IMR-90 (cell line): ENCODE measurements around the gene SPACA6. TPM values are rescaled to one million over a fixed set of nuclear protein-coding genes. Genes with fewer than 3 reads are reported as not detected.

ENCODE experiments used
- ATAC-seq: fragments of 200-7000 bp; cut with Tn5 transposase; 2 replicates; pipeline ENCODE4 v1.9.1; 2020; ENCODE audit warnings: low read depth, mild to moderate bottlenecking, moderate library complexity
- BruUV-seq: library from RNA; stranded (reverse); fragments of 400-500 nt; replicated peaks from 2 replicates; lab custom pipeline; 2021; lab: Mats Ljungman, UMichigan
- CTCF ChIA-PET: fragments of 300-600 bp; formaldehyde crosslinking; extraction: SDS; loops from one replicate; lab custom pipeline; 2021; ENCODE audit warnings: antibody characterized with exemption; lab: Yijun Ruan, JAX
- POLR2A ChIA-PET: fragments of 300-600 bp; sonication (Branson Sonifier 250); formaldehyde crosslinking; loops from one replicate; lab custom pipeline; 2022; ENCODE audit warnings: antibody characterized with exemption; ENCODE audit not compliant: unreplicated experiment; lab: Charles Lee
- DNase-seq: peaks from one replicate; pipeline ENCODE4 v3.0.0; 2013
- H2AFZ ChIP-seq: replicated peaks from 2 replicates; pipeline ENCODE3; 2013; ENCODE audit warnings: low read length, mild to moderate bottlenecking; ENCODE audit not compliant: poor library complexity
- H2AK5ac ChIP-seq: 2 replicates; pipeline ENCODE4 v1.6.1; 2013; ENCODE audit warnings: low read depth, low read length, inconsistent platforms
- H2AK9ac ChIP-seq: replicated peaks from 2 replicates; pipeline ENCODE3; 2013; ENCODE audit warnings: mild to moderate bottlenecking, low read depth, low read length, moderate library complexity; ENCODE audit not compliant: poor library complexity
- H2BK120ac ChIP-seq: 2 replicates; pipeline ENCODE4 v1.6.1; 2013; ENCODE audit warnings: low read depth, low read length, inconsistent platforms
- H2BK15ac ChIP-seq: 3 replicates; pipeline ENCODE4 v1.6.1; 2013; ENCODE audit warnings: low read depth, low read length, inconsistent platforms
- H2BK20ac ChIP-seq: 2 replicates; pipeline ENCODE4 v1.6.1; 2013; ENCODE audit warnings: low read depth, mild to moderate bottlenecking, inconsistent platforms, low read length, moderate library complexity
- H2BK5ac ChIP-seq: 2 replicates; pipeline ENCODE4 v1.6.1; 2013; ENCODE audit warnings: mild to moderate bottlenecking, low read depth, low read length, inconsistent platforms; ENCODE audit not compliant: poor library complexity, severe bottlenecking
- H3K14ac ChIP-seq: replicated peaks from 2 replicates; pipeline ENCODE4 v1.6.1; 2013; ENCODE audit warnings: low read depth, low read length, inconsistent platforms
- H3K18ac ChIP-seq: 2 replicates; pipeline ENCODE4 v1.6.1; 2013; ENCODE audit warnings: low read depth, low read length, control low read depth
- H3K23ac ChIP-seq: 2 replicates; pipeline ENCODE4 v1.6.1; 2013; ENCODE audit warnings: low read depth, low read length, inconsistent platforms
- H3K27ac ChIP-seq: 2 replicates; pipeline ENCODE4 v1.5.1; 2013; ENCODE audit warnings: mild to moderate bottlenecking, control low read depth, low read length; ENCODE audit not compliant: insufficient read depth
- H3K27me3 ChIP-seq: 2 replicates; pipeline ENCODE4 v1.6.1; 2013; ENCODE audit warnings: low read length; ENCODE audit not compliant: control insufficient read depth, insufficient read depth
- H3K36me3 ChIP-seq: 2 replicates; pipeline ENCODE4 v1.6.1; 2013; ENCODE audit warnings: low read length, mixed read lengths; ENCODE audit not compliant: control insufficient read depth, insufficient read depth
- H3K4ac ChIP-seq: 2 replicates; pipeline ENCODE4 v1.6.1; 2013; ENCODE audit warnings: low read depth, low read length, inconsistent platforms
- H3K4me1 ChIP-seq: 2 replicates; pipeline ENCODE4 v1.6.1; 2013; ENCODE audit warnings: low read length, mixed read lengths; ENCODE audit not compliant: control insufficient read depth, insufficient read depth
- H3K4me2 ChIP-seq: 2 replicates; pipeline ENCODE4 v1.6.1; 2013; ENCODE audit warnings: low read depth, mild to moderate bottlenecking, control low read depth, low read length, moderate library complexity
- H3K4me3 ChIP-seq: 2 replicates; pipeline ENCODE4 v1.5.1; 2013; ENCODE audit warnings: low read depth, mild to moderate bottlenecking, control low read depth, low read length, moderate library complexity; ENCODE audit not compliant: insufficient read depth
- H3K56ac ChIP-seq: 2 replicates; pipeline ENCODE4 v1.6.1; 2013; ENCODE audit warnings: low read length, inconsistent platforms; ENCODE audit not compliant: insufficient read depth; ENCODE audit errors: extremely low read depth
- H3K79me1 ChIP-seq, 2 experiments: 2 replicates each; pipeline ENCODE4 v1.6.1; 2013; ENCODE audit warnings: low read length in 2 of 2, inconsistent platforms in 1 of 2, low read depth in 1 of 2
- H3K9ac ChIP-seq: 2 replicates; pipeline ENCODE4 v1.6.1; 2013; ENCODE audit warnings: low read depth, low read length, control low read depth
- H3K9me1 ChIP-seq: 2 replicates; pipeline ENCODE4 v1.6.1; 2013; ENCODE audit warnings: low read length, inconsistent platforms; ENCODE audit not compliant: insufficient read depth
- H3K9me3 ChIP-seq: 2 replicates; pipeline ENCODE4 v1.6.1; 2013; ENCODE audit warnings: low read length; ENCODE audit not compliant: control insufficient read depth, insufficient read depth
- H4K20me1 ChIP-seq: 2 replicates; pipeline ENCODE4 v1.6.1; 2013; ENCODE audit warnings: low read length, inconsistent platforms; ENCODE audit not compliant: insufficient read depth
- H4K5ac ChIP-seq: 2 replicates; pipeline ENCODE4 v1.6.1; 2013; ENCODE audit warnings: mild to moderate bottlenecking, low read depth, low read length, control low read depth
- H4K8ac ChIP-seq, 2 experiments: 2 replicates each; pipeline ENCODE4 v1.6.1; 2013; ENCODE audit warnings: low read depth in 2 of 2, low read length in 2 of 2, control low read depth in 1 of 2, inconsistent platforms in 1 of 2
- H4K91ac ChIP-seq: 2 replicates; pipeline ENCODE4 v1.6.1; 2013; ENCODE audit warnings: low read depth, low read length, inconsistent platforms; ENCODE audit not compliant: insufficient read depth
- CTCF ChIP-seq: conservative IDR thresholded peaks from 2 replicates; pipeline ENCODE4 v1.5.1; 2012; ENCODE audit warnings: mild to moderate bottlenecking, low read depth, low read length, improper control_type of control experiment
- FOS ChIP-seq: fragments of 150-350 bp; IDR thresholded peaks from 2 replicates; pipeline ENCODE4 v1.6.1; 2016; ENCODE audit warnings: low read depth, low read length
- MXI1 ChIP-seq: IDR thresholded peaks from 2 replicates; pipeline ENCODE4 v1.6.1; 2012; ENCODE audit warnings: low read depth, mild to moderate bottlenecking, low read length, moderate library complexity, borderline replicate concordance
- WGBS, 2 experiments: methylation state at CpG; one replicate each; pipeline versions ENCODE4 v1.1.5 to v1.1.7; 2013; ENCODE audit warnings: missing lambda C conversion rate in 2 of 2; ENCODE audit not compliant: insufficient read length in 1 of 2; ENCODE audit errors: extremely low coverage in 2 of 2; 5-methylcytosine and 5-hydroxymethylcytosine counted together
- dilution Hi-C: fragments of 300-500 bp; cut with HindIII; formaldehyde crosslinking; loops from one replicate; pipeline ENCODE4 v1.14.3; 2018; ENCODE audit warnings: low sequenced_read_pairs; ENCODE audit not compliant: unreplicated experiment
- in situ Hi-C: fragments of 300-500 bp; cut with MboI; formaldehyde crosslinking; loops from 3 replicates; pipeline ENCODE4 v1.14.3; 2019; ENCODE audit warnings: low sequenced_read_pairs, inconsistent platforms, mixed read lengths
- intact Hi-C: fragments of 100-400 bp; cut with micrococcal nuclease; formaldehyde crosslinking; loops from 2 replicates; pipeline ENCODE4 v1.10.0; 2022
- polyA plus RNA-seq, 3 experiments: library from polyadenylated mRNA; depleted of rRNA; stranded (reverse); fragments of >200 nt; gene quantifications; 2 replicates each; pipeline ENCODE4 v1.2.3, GENCODE V29; 2012; ENCODE audit warnings: low replicate concordance in 1 of 3
- total RNA-seq: library from RNA; depleted of rRNA; stranded (reverse); fragments of >200 nt; gene quantifications from 2 replicates; pipeline ENCODE4 v1.2.3, GENCODE V29; 2012

Gene SPACA6
- total and polyA plus RNA-seq, 2 of the 4 experiments (the other 2 are of a cell fraction) = 1.3 to 13.6 TPM

GRCh38 chr19:51716925-51717324, 23.8 kb downstream of the SPACA6 start:
- Histone ChIP-seq H2BK20ac (no peak overlapping the region), H4K5ac (no peak overlapping the region), H4K8ac (no peak overlapping the region), H3K4ac (no peak overlapping the region), H3K18ac (no peak overlapping the region), H4K20me1 (no peaks in the 10 kb centered on the region), H2AK5ac (no peak overlapping the region), H2AK9ac (no peak overlapping the region), H3K9me1 (no peaks in the 10 kb centered on the region), H3K56ac (no peak overlapping the region), H3K23ac (no peak overlapping the region), H4K91ac (no peak overlapping the region), H3K36me3 (no peaks in the 10 kb centered on the region), H3K79me1 (no peaks in the 10 kb centered on the region), H3K9me3 (peaks cover 5% of the 10 kb centered on the region), H3K4me1 (no peaks in the 10 kb centered on the region; the same call in 1 of the 2 replicates), H3K4me2 (no peak overlapping the region), H3K27me3 (peaks cover 34% of the 10 kb centered on the region), H2AFZ (no peak overlapping the region), H3K9ac (no peak overlapping the region), H3K14ac (no peak overlapping the region), H3K27ac (no peak overlapping the region), H2BK120ac (no peak overlapping the region), H2BK15ac (no peak overlapping the region), H3K4me3 (no peak overlapping the region), H2BK5ac (no peak overlapping the region)
- ATAC-seq (no peak), DNase-seq (no peak)
- ChIA-PET CTCF (no interaction called here), POLR2A (interaction anchor here (0.5 kb wide), 1 partner anchor 21 kb away, joined by 3 read pairs; no protein-coding TSS in a partner anchor)
- intact Hi-C loops (no loop called here), dilution Hi-C loops (no loop called here), in situ Hi-C loops (no loop called here)
- TF ChIP-seq FOS (no peak), CTCF (no peak), MXI1 (no peak)
- WGBS, 2 experiments = no CpG with 5 or more reads among the region's 11 CpGs
- BruUV-seq = no TSS peak
